Naive thymus-derived CD4-positive, alpha-beta T cell (primary cell): ENCODE results near the gene ZNF500. TPM values are rescaled to one million over a fixed set of nuclear protein-coding genes. Genes with fewer than 3 reads are reported as not detected.

Experiments
- ATAC-seq: fragments of 150-1000 bp; cut with Tn5 transposase; 2 replicates; pipeline ENCODE4 v1.10.0; 2021; ENCODE audit warnings: mild to moderate bottlenecking, moderate library complexity
- CTCF ChIA-PET: fragments of 350-600 bp; sonication (Branson Sonifier 250); formaldehyde crosslinking; loops from one replicate; lab custom pipeline; 2021; ENCODE audit warnings: antibody characterized with exemption; lab: Charles Lee
- POLR2A ChIA-PET: fragments of 350-600 bp; sonication (Branson Sonifier 250); formaldehyde crosslinking; loops from one replicate; lab custom pipeline; 2021; ENCODE audit warnings: antibody characterized with exemption, inconsistent platforms; lab: Charles Lee
- DNase-seq, 9 donors: peaks; one replicate each; pipeline versions ENCODE4 v3.0.0 to v3.0.0-alpha.2; 2020 to 2022; ENCODE audit warnings: mixed read lengths in 1 of 9
- H3K27ac ChIP-seq: one replicate; pipeline ENCODE4 v1.7.0; 2013; ENCODE audit warnings: mild to moderate bottlenecking, low read depth, low read length, moderate library complexity
- H3K27me3 ChIP-seq, 2 donors: one replicate each; pipeline ENCODE4 v1.7.0; 2013; ENCODE audit warnings: low read length in 2 of 2, mild to moderate bottlenecking in 2 of 2, moderate library complexity in 2 of 2; ENCODE audit not compliant: control insufficient read depth in 2 of 2, insufficient read depth in 2 of 2
- H3K36me3 ChIP-seq, 3 experiments: 1 replicate in 2 of 3; 2 replicates in 1 of 3; pipeline ENCODE4 v1.7.0; 2013; ENCODE audit warnings: low read length in 3 of 3, mild to moderate bottlenecking in 3 of 3, moderate library complexity in 1 of 3; ENCODE audit not compliant: insufficient read depth in 3 of 3, control insufficient read depth in 2 of 3
- H3K4me1 ChIP-seq, 2 donors: one replicate each; pipeline ENCODE4 v1.7.0; 2013; ENCODE audit warnings: low read length in 2 of 2, mild to moderate bottlenecking in 2 of 2, moderate library complexity in 1 of 2; ENCODE audit not compliant: control insufficient read depth in 2 of 2, insufficient read depth in 2 of 2
- H3K4me3 ChIP-seq: 2 replicates; pipeline ENCODE4 v1.7.0; 2013; ENCODE audit warnings: mild to moderate bottlenecking, low read length
- H3K9me3 ChIP-seq, 3 experiments: 1 replicate in 2 of 3; 2 replicates in 1 of 3; pipeline ENCODE4 v1.7.0; 2013; ENCODE audit warnings: low read length in 3 of 3; ENCODE audit not compliant: control insufficient read depth in 2 of 3
- H3K27ac Mint-ChIP-seq, 9 donors: one replicate each; pipeline ENCODE4 v1.8.0; 2020 to 2022; ENCODE audit warnings: mixed read lengths in 9 of 9, mild to moderate bottlenecking in 8 of 9, moderate library complexity in 5 of 9, inconsistent platforms in 2 of 9
- H3K27me3 Mint-ChIP-seq, 5 donors: one replicate each; pipeline ENCODE4 v1.8.0; 2021 to 2022; ENCODE audit warnings: mixed read lengths in 5 of 5, mild to moderate bottlenecking in 1 of 5
- H3K36me3 Mint-ChIP-seq, 5 donors: one replicate each; pipeline ENCODE4 v1.8.0; 2020 to 2022; ENCODE audit warnings: mixed read lengths in 5 of 5, mild to moderate bottlenecking in 3 of 5, inconsistent platforms in 1 of 5
- H3K4me1 Mint-ChIP-seq, 7 donors: one replicate each; pipeline ENCODE4 v1.8.0; 2020 to 2022; ENCODE audit warnings: mixed read lengths in 7 of 7, mild to moderate bottlenecking in 3 of 7, inconsistent platforms in 1 of 7
- H3K4me3 Mint-ChIP-seq, 10 donors: one replicate each; pipeline ENCODE4 v1.8.0; 2020 to 2022; ENCODE audit warnings: mild to moderate bottlenecking in 10 of 10, mixed read lengths in 10 of 10, moderate library complexity in 6 of 10, inconsistent platforms in 2 of 10
- H3K9me3 Mint-ChIP-seq, 11 donors: one replicate each; pipeline ENCODE4 v1.8.0; 2020 to 2022; ENCODE audit warnings: mixed read lengths in 11 of 11, mild to moderate bottlenecking in 4 of 11, inconsistent platforms in 1 of 11, moderate library complexity in 1 of 11
- intact Hi-C, 2 donors: fragments of 100-400 bp; cut with micrococcal nuclease; formaldehyde crosslinking; loops; one replicate each; pipeline ENCODE4 v1.15.1; 2023
- polyA plus RNA-seq, 2 donors: library from polyadenylated mRNA; unstranded; fragments of 300-500 nt; fragmentation: Illumina TruSeq; gene quantifications; one replicate each; pipeline ENCODE4 v1.2.3, GENCODE V29; 2021
- total RNA-seq, 6 experiments: library from RNA in 5 of 6; stranded (reverse) in 5 of 6; gene quantifications; 1 replicate in 5 of 6; 2 replicates in 1 of 6; pipeline ENCODE4 v1.2.3 and lab custom pipeline; 2021 to 2026

The ZNF500 gene
- total and polyA plus RNA-seq, 7 experiments from 2014 or later: 11.0 to 43.0 (median 24.7) TPM

- H3K4me3 ChIP-seq: no peak overlapping the region
- H3K4me3 Mint-ChIP-seq: no peak overlapping the region
- H3K9me3 ChIP-seq: no peaks in the 10 kb centered on the region
- POLR2A ChIA-PET: no interaction called here
- no peak overlapping the region for H3K27ac Mint-ChIP-seq
- peaks cover 0 to 1% (median 0%) of the 10 kb centered on the region in 7 donors for H3K4me1 Mint-ChIP-seq
- intact Hi-C loops: no loop called here
- ATAC-seq (no peak), DNase-seq (no peak)
- H3K4me1 ChIP-seq: no peaks in the 10 kb centered on the region
- no peaks in the 10 kb centered on the region for H3K27me3 ChIP-seq
- H3K27ac ChIP-seq: no peak overlapping the region
- no peaks in the 10 kb centered on the region for H3K36me3 Mint-ChIP-seq
- no peaks in the 10 kb centered on the region for H3K9me3 Mint-ChIP-seq
- H3K27me3 Mint-ChIP-seq: no peaks in the 10 kb centered on the region
- CTCF ChIA-PET: no interaction called here
- H3K36me3 ChIP-seq: no peaks in the 10 kb centered on the region
These were observed 23.3 kb upstream of the ZNF500 start for GRCh38 chr16:4790261-4790660.

- H3K27ac ChIP-seq: no peak overlapping the region
- intact Hi-C loops: no loop called here
- Mint-ChIP-seq H3K9me3 (no peaks in the 10 kb centered on the region), H3K27ac (peak overlapping the region in 1 of 9 donors; percentile 11), H3K27me3 (no peaks in the 10 kb centered on the region), H3K4me1 (peaks cover 0 to 1% (median 0%) of the 10 kb centered on the region in 7 donors), H3K4me3 (no peak overlapping the region), H3K36me3 (no peaks in the 10 kb centered on the region)
- ChIA-PET CTCF (no interaction called here), POLR2A (no interaction called here)
- ATAC-seq (no peak), DNase-seq (no peak)
- no peaks in the 10 kb centered on the region for H3K9me3 ChIP-seq
- no peaks in the 10 kb centered on the region for H3K27me3 ChIP-seq
- no peaks in the 10 kb centered on the region for H3K4me1 ChIP-seq
- no peaks in the 10 kb centered on the region for H3K36me3 ChIP-seq
- no peak overlapping the region for H3K4me3 ChIP-seq
These were observed 21.9 kb upstream of the ZNF500 start for GRCh38 chr16:4788910-4789309.

- intact Hi-C loops: no loop called here
- no peaks in the 10 kb centered on the region for H3K9me3 ChIP-seq
- DNase-seq (no peak), ATAC-seq (no peak)
- H3K36me3 Mint-ChIP-seq: no peaks in the 10 kb centered on the region
- CTCF ChIA-PET: no interaction called here
- H3K27me3 ChIP-seq: no peaks in the 10 kb centered on the region
- POLR2A ChIA-PET: no interaction called here
- H3K4me3 ChIP-seq: no peak overlapping the region
- no peaks in the 10 kb centered on the region for H3K27me3 Mint-ChIP-seq
- no peaks in the 10 kb centered on the region for H3K36me3 ChIP-seq
- H3K27ac Mint-ChIP-seq: peak overlapping the region in 1 of 9 donors; percentile 11
- H3K4me1 Mint-ChIP-seq: peaks cover 0 to 1% (median 0%) of the 10 kb centered on the region in 7 donors
- H3K27ac ChIP-seq: no peak overlapping the region
- no peaks in the 10 kb centered on the region for H3K4me1 ChIP-seq
- H3K4me3 Mint-ChIP-seq: no peak overlapping the region
- no peaks in the 10 kb centered on the region for H3K9me3 Mint-ChIP-seq
These were observed 21.5 kb upstream of the ZNF500 start for GRCh38 chr16:4788489-4788889.

- Mint-ChIP-seq H3K4me1 (peaks cover 0 to 1% (median 0%) of the 10 kb centered on the region in 7 donors), H3K27ac (peak within 1 kb of the TSS in 1 of 9 donors; percentile 11), H3K4me3 (no peak within 1 kb of the TSS), H3K9me3 (no peaks in the 10 kb centered on the region), H3K27me3 (no peaks in the 10 kb centered on the region), H3K36me3 (no peaks in the 10 kb centered on the region)
- no peaks in the 10 kb centered on the region for H3K4me1 ChIP-seq
- intact Hi-C loops: no loop called here
- DNase-seq (no peak), ATAC-seq (no peak)
- H3K27me3 ChIP-seq: no peaks in the 10 kb centered on the region
- ChIA-PET CTCF (no interaction called here), POLR2A (interaction anchor here (0.9 kb wide), 1 partner anchor 40 kb away, joined by 3 read pairs; no protein-coding TSS in a partner anchor)
- H3K36me3 ChIP-seq: no peaks in the 10 kb centered on the region
- H3K27ac ChIP-seq: no peak within 1 kb of the TSS
- no peaks in the 10 kb centered on the region for H3K9me3 ChIP-seq
- H3K4me3 ChIP-seq: no peak within 1 kb of the TSS
These were observed 20.9 kb upstream of the ZNF500 start, which contains the start of gene SEPTIN12 for GRCh38 chr16:4787627-4788482. TSS of gene SEPTIN12 (minus strand) at chr16:4788345. CDS start at chr16:4787645, 700 bp downstream.

- intact Hi-C loops: no loop called here
- H3K36me3 ChIP-seq: no peaks in the 10 kb centered on the region
- H3K4me1 ChIP-seq: no peaks in the 10 kb centered on the region
- H3K27ac ChIP-seq: no peak overlapping the region
- no peak overlapping the region for H3K4me3 ChIP-seq
- Mint-ChIP-seq H3K9me3 (no peaks in the 10 kb centered on the region), H3K4me1 (peaks cover 0 to 1% (median 0%) of the 10 kb centered on the region in 7 donors), H3K27ac (no peak overlapping the region), H3K4me3 (no peak overlapping the region), H3K36me3 (no peaks in the 10 kb centered on the region), H3K27me3 (no peaks in the 10 kb centered on the region)
- ChIA-PET POLR2A (interaction anchor here (0.9 kb wide), 1 partner anchor 39 kb away, joined by 3 read pairs; no protein-coding TSS in a partner anchor), CTCF (no interaction called here)
- H3K27me3 ChIP-seq: no peaks in the 10 kb centered on the region
- DNase-seq (no peak), ATAC-seq (no peak)
- no peaks in the 10 kb centered on the region for H3K9me3 ChIP-seq
These were observed 20.1 kb upstream of the ZNF500 start for GRCh38 chr16:4787068-4787467.

GRCh38 chr16:4785758-4786433, 18.9 kb upstream of the ZNF500 start:
- no peak overlapping the region for H3K4me3 Mint-ChIP-seq
- Histone ChIP-seq H3K27ac (no peak overlapping the region), H3K36me3 (no peaks in the 10 kb centered on the region), H3K9me3 (no peaks in the 10 kb centered on the region), H3K4me1 (no peaks in the 10 kb centered on the region), H3K27me3 (no peaks in the 10 kb centered on the region), H3K4me3 (no peak overlapping the region)
- ChIA-PET POLR2A (no interaction called here), CTCF (interaction anchor here (0.6 kb wide), 1 partner anchor 74 kb away, joined by 3 read pairs; no protein-coding TSS in a partner anchor)
- no peak for ATAC-seq
- no peaks in the 10 kb centered on the region for H3K27me3 Mint-ChIP-seq
- H3K9me3 Mint-ChIP-seq: peaks cover 0 to 1% (median 0%) of the 10 kb centered on the region in 11 donors
- DNase-seq: no peak
- intact Hi-C loops: no loop called here
- H3K4me1 Mint-ChIP-seq: peaks cover 0 to 1% (median 0%) of the 10 kb centered on the region in 7 donors
- no peak overlapping the region for H3K27ac Mint-ChIP-seq
- no peaks in the 10 kb centered on the region for H3K36me3 Mint-ChIP-seq
